Ovary (tissue), 3 donors: ENCODE measurements around the gene ZNF778.

Experiments used
- POLR2A ChIP-seq: fragments of 450-650 bp; IDR thresholded peaks from one replicate; pipeline ENCODE4 v1.6.1; 2017; ENCODE audit warnings: antibody characterized with exemption, mild to moderate bottlenecking, moderate library complexity
- TF ChIP-seq, protein P1 (sequence below), 3 donors: fragments of 450-650 bp in 2 of 3; fragments of 200-600 bp in 1 of 3; IDR thresholded peaks; one replicate each; pipeline versions ENCODE4 v1.5.1 to v1.8.0; 2016 to 2022; ENCODE audit warnings: antibody characterized with exemption in 3 of 3, mild to moderate bottlenecking in 1 of 3
- donor health status: DM: no; HTN: no; CAD: no.

DNA sequence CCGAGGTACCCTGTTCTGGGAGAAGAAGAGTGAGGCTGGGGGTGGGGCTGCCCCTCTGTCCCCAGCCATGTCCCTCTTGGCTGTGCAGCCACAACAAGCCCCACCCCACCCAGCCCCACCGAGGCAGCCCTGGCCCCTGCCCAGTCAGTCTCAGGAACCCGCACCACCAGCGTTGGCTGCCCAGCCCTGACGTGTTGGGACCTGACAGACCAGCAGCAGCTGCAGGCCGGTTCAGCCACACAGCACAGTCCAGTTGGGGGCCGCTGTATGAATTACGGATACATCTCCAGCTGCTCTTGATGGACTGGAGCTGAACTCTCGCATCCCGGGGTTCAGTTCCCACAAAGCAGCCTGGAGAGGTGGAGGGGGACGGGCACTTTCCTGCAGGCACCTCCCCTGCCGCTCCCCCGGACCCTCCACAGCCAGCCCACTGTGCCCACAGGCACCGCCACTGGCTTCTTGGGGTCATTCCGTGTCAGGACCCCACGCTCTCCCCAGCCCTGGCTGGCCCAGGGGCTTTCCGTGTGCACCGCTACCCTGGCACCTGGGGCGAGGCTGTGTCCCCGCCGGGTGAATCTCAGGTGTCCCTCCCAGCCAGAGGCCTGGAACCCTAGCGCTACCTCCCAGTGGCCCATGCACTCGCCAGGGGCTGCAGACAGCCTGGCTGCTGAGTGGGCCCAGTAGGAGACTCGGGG is 38.9 kb upstream of the ZNF778 start:
- TF ChIP-seq, protein P1, sequence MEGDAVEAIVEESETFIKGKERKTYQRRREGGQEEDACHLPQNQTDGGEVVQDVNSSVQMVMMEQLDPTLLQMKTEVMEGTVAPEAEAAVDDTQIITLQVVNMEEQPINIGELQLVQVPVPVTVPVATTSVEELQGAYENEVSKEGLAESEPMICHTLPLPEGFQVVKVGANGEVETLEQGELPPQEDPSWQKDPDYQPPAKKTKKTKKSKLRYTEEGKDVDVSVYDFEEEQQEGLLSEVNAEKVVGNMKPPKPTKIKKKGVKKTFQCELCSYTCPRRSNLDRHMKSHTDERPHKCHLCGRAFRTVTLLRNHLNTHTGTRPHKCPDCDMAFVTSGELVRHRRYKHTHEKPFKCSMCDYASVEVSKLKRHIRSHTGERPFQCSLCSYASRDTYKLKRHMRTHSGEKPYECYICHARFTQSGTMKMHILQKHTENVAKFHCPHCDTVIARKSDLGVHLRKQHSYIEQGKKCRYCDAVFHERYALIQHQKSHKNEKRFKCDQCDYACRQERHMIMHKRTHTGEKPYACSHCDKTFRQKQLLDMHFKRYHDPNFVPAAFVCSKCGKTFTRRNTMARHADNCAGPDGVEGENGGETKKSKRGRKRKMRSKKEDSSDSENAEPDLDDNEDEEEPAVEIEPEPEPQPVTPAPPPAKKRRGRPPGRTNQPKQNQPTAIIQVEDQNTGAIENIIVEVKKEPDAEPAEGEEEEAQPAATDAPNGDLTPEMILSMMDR (IDR thresholded peaks at IDR 0.05), result no peak
- TF ChIP-seq POLR2A, result no peak
